ENCODE data around the gene FRAS1. TPM values are rescaled to one million over a fixed set of nuclear protein-coding genes. Genes with fewer than 3 reads are reported as not detected.
A peak's percentile ranks its signal among the peaks of the same experiment; 100 is the strongest.

The FRAS1 gene
- polyA plus RNA-seq, 1 donor from 2014 or later = 2.8 TPM

- Histone ChIP-seq H3F3A (ENCODE audit: insufficient read depth, low read length, poor library complexity, severe bottlenecking) (no peaks in the 10 kb centered on the region), H3K9me2 (ENCODE audit: insufficient read depth, low read length) (no peaks in the 10 kb centered on the region), H3K4me2 (ENCODE audit: low read length) (no peak overlapping the region), H3K27me3 (ENCODE audit: insufficient read depth, low read depth, low read length) (no peaks in the 10 kb centered on the region), H3K9me3 (ENCODE audit: low read length) (no peaks in the 10 kb centered on the region), H4K20me1 (ENCODE audit: insufficient read depth) (no peaks in the 10 kb centered on the region), H3K27ac (ENCODE audit: low read length) (no peak overlapping the region), H3K9ac (ENCODE audit: low read length) (no peak overlapping the region), H3K4me3 (ENCODE audit: low read length) (no peak overlapping the region), H3K36me3 (ENCODE audit: insufficient read depth, low read length) (no peaks in the 10 kb centered on the region), H2AFZ (ENCODE audit: low read depth, low read length) (no peak overlapping the region), H3K79me2 (replicated peaks; ENCODE audit: insufficient read depth, low read length) (no peaks in the 10 kb centered on the region)
- TF ChIP-seq REST (IDR thresholded peaks at IDR 0.05; ENCODE audit: borderline replicate concordance) (no peak), SMC3 (conservative IDR thresholded peaks at IDR 0.05; ENCODE audit: poor library complexity) (no peak), EZH2 (IDR thresholded peaks at IDR 0.05; ENCODE audit: borderline replicate concordance, insufficient read depth, low read length, poor library complexity, severe bottlenecking) (no peak), EP300 (conservative IDR thresholded peaks at IDR 0.05; ENCODE audit: poor library complexity, severe bottlenecking) (no peak), MXI1 (conservative IDR thresholded peaks at IDR 0.05; ENCODE audit: poor library complexity, severe bottlenecking) (no peak), CTCF (IDR thresholded peaks at IDR 0.05; ENCODE audit: poor library complexity, severe bottlenecking) (no peak), POLR2AphosphoS5 (IDR thresholded peaks at IDR 0.05) (no peak), RAD21 (conservative IDR thresholded peaks at IDR 0.05) (no peak), TAF1 (IDR thresholded peaks at IDR 0.05; ENCODE audit: low read depth) (no peak)
These were observed 263.3 kb downstream of the FRAS1 start for GRCh38 chr4:78320349-78320935.

GRCh38 chr4:78322032-78322431 lies 264.9 kb downstream of the FRAS1 start:
- Histone ChIP-seq H3K36me3 (ENCODE audit: insufficient read depth, low read length) (no peaks in the 10 kb centered on the region), H2AFZ (ENCODE audit: low read depth, low read length) (no peak overlapping the region), H3K9me3 (ENCODE audit: low read length) (no peaks in the 10 kb centered on the region), H3K79me2 (replicated peaks; ENCODE audit: insufficient read depth, low read length) (no peaks in the 10 kb centered on the region), H3K4me3 (ENCODE audit: low read length) (peak overlapping the region; percentile 23), H4K20me1 (ENCODE audit: insufficient read depth) (no peaks in the 10 kb centered on the region), H3K9me2 (ENCODE audit: insufficient read depth, low read length) (no peaks in the 10 kb centered on the region), H3K9ac (ENCODE audit: low read length) (peak overlapping the region; percentile 14), H3K27me3 (ENCODE audit: insufficient read depth, low read depth, low read length) (no peaks in the 10 kb centered on the region), H3K27ac (ENCODE audit: low read length) (peak overlapping the region; percentile 66), H3F3A (ENCODE audit: insufficient read depth, low read length, poor library complexity, severe bottlenecking) (no peaks in the 10 kb centered on the region), H3K4me2 (ENCODE audit: low read length) (peak overlapping the region; percentile 34)
- TF ChIP-seq RAD21 (conservative IDR thresholded peaks at IDR 0.05) (no peak), EZH2 (IDR thresholded peaks at IDR 0.05; ENCODE audit: borderline replicate concordance, insufficient read depth, low read length, poor library complexity, severe bottlenecking) (no peak), SMC3 (conservative IDR thresholded peaks at IDR 0.05; ENCODE audit: poor library complexity) (no peak), EP300 (conservative IDR thresholded peaks at IDR 0.05; ENCODE audit: poor library complexity, severe bottlenecking) (peak; percentile 58), MXI1 (conservative IDR thresholded peaks at IDR 0.05; ENCODE audit: poor library complexity, severe bottlenecking) (no peak), TAF1 (IDR thresholded peaks at IDR 0.05; ENCODE audit: low read depth) (no peak), CTCF (IDR thresholded peaks at IDR 0.05; ENCODE audit: poor library complexity, severe bottlenecking) (no peak), POLR2AphosphoS5 (IDR thresholded peaks at IDR 0.05) (peak; percentile 20)

Data from neural cell (in vitro differentiated cells).